Hepatocyte (in vitro differentiated cells): ENCODE measurements around the gene PSMB2. TPM values are rescaled to one million over a fixed set of nuclear protein-coding genes. Genes with fewer than 3 reads are reported as not detected.
A peak's percentile ranks its signal among the peaks of the same experiment; 100 is the strongest.

Source experiments
- DNase-seq: peaks from one replicate; pipeline ENCODE4 v3.0.0-alpha.2; 2016; ENCODE audit warnings: low spot score
- H2AFZ ChIP-seq: fragments of 200-600 bp; sonication (generic); 2 replicates; pipeline ENCODE4 v1.6.0; 2016; ENCODE audit warnings: antibody characterized with exemption, mild to moderate bottlenecking
- H3K27ac ChIP-seq: fragments of 200-600 bp; sonication (generic); 2 replicates; pipeline ENCODE4 v1.5.1; 2016; ENCODE audit warnings: mild to moderate bottlenecking
- H3K27me3 ChIP-seq: fragments of 200-600 bp; sonication (generic); 2 replicates; pipeline ENCODE4 v1.6.1; 2016
- H3K36me3 ChIP-seq: fragments of 200-600 bp; sonication (generic); replicated peaks from 2 replicates; pipeline ENCODE4 v1.5.1; 2016; ENCODE audit warnings: low read depth; ENCODE audit not compliant: insufficient read depth
- H3K4me1 ChIP-seq: fragments of 200-600 bp; sonication (generic); 2 replicates; pipeline ENCODE4 v1.5.1; 2016; ENCODE audit warnings: mild to moderate bottlenecking, moderate library complexity; ENCODE audit not compliant: insufficient read depth
- H3K4me2 ChIP-seq: fragments of 200-600 bp; sonication (generic); 2 replicates; pipeline ENCODE4 v1.6.0; 2016
- H3K4me3 ChIP-seq: fragments of 200-600 bp; sonication (generic); 2 replicates; pipeline ENCODE4 v1.5.1; 2016; ENCODE audit warnings: mild to moderate bottlenecking
- H3K79me2 ChIP-seq: fragments of 200-600 bp; sonication (generic); 2 replicates; pipeline ENCODE4 v1.6.0; 2017; ENCODE audit warnings: mild to moderate bottlenecking
- H3K9me2 ChIP-seq: fragments of 200-600 bp; sonication (generic); replicated peaks from 2 replicates; pipeline ENCODE4 v1.6.0; 2017; ENCODE audit warnings: mild to moderate bottlenecking; ENCODE audit not compliant: insufficient read depth
- H3K9me3 ChIP-seq: fragments of 200-600 bp; sonication (generic); 2 replicates; pipeline ENCODE4 v1.5.1; 2016; ENCODE audit warnings: low read depth, mild to moderate bottlenecking
- H4K20me1 ChIP-seq: fragments of 200-600 bp; sonication (generic); 2 replicates; pipeline ENCODE4 v1.6.0; 2016; ENCODE audit warnings: mild to moderate bottlenecking; ENCODE audit not compliant: insufficient read depth, poor library complexity, severe bottlenecking
- CTCF ChIP-seq: fragments of 200-600 bp; sonication (generic); IDR thresholded peaks from 2 replicates; pipeline ENCODE4 v1.5.1; 2016; ENCODE audit warnings: antibody characterized with exemption, mild to moderate bottlenecking; ENCODE audit not compliant: poor library complexity
- EZH2 ChIP-seq: fragments of 200-600 bp; sonication (generic); IDR thresholded peaks from 2 replicates; pipeline ENCODE4 v1.6.1; 2016; ENCODE audit warnings: antibody characterized with exemption, mild to moderate bottlenecking, borderline replicate concordance
- EZH2phosphoT487 ChIP-seq: fragments of 200-600 bp; sonication (generic); IDR thresholded peaks from one replicate; pipeline ENCODE4 v1.6.1; 2018; ENCODE audit warnings: antibody characterized with exemption, mild to moderate bottlenecking, low read depth, moderate library complexity; ENCODE audit not compliant: unreplicated experiment, severe bottlenecking
- WGBS: methylation state at CpG from one replicate; pipeline ENCODE4 v1.1.6; 2016; ENCODE audit warnings: low lambda C conversion rate; ENCODE audit errors: missing lambda C conversion rate; 5-methylcytosine and 5-hydroxymethylcytosine counted together
- polyA plus RNA-seq: library from polyadenylated mRNA; unstranded; fragments of >200 nt; fragmentation: Nextera tagmentation; extraction: Ambion mirVana; gene quantifications from 2 replicates; pipeline ENCODE4 v1.2.1, GENCODE V29; 2016
- total RNA-seq: library from RNA; depleted of rRNA; stranded (reverse); fragments of >200 nt; gene quantifications from 2 replicates; pipeline ENCODE4 v1.2.3, GENCODE V29; 2014

PSMB2 gene
- total and polyA plus RNA-seq, 2 experiments from 2014 or later, result 42.6 to 98.8 TPM

- Histone ChIP-seq H3K4me3 (peak within 1 kb of the TSS; percentile 94), H3K4me2 (peak within 1 kb of the TSS; percentile 97), H3K9me3 (no peaks in the 10 kb centered on the region), H3K27ac (peak within 1 kb of the TSS; percentile 97), H3K79me2 (peaks cover 39% of the 10 kb centered on the region), H3K4me1 (peaks cover 25% of the 10 kb centered on the region), H3K36me3 (no peaks in the 10 kb centered on the region), H4K20me1 (peaks cover 6% of the 10 kb centered on the region), H3K27me3 (no peaks in the 10 kb centered on the region), H2AFZ (peak within 1 kb of the TSS; percentile 64), H3K9me2 (no peaks in the 10 kb centered on the region)
- WGBS, result under 1% methylated on average over 58 of the region's 58 CpGs
- no peak for TF ChIP-seq EZH2phosphoT487
- TF ChIP-seq CTCF, result no peak
- TF ChIP-seq EZH2, result no peak
- DNase-seq, result peak; percentile 98
These were observed 83.5 kb downstream of the PSMB2 start, which contains the start of gene NCDN for GRCh38 chr1:35557611-35558373. Gene NCDN (plus strand): TSS chr1:35557799. CDS start chr1:35558191, 392 bp downstream.

- WGBS, result 3% methylated on average over 23 of the region's 39 CpGs
- Histone ChIP-seq H3K79me2 (peaks cover 45% of the 10 kb centered on the region), H4K20me1 (peaks cover 6% of the 10 kb centered on the region)
These were observed 84.2 kb downstream of the PSMB2 start, which contains the start of gene KIAA0319L for GRCh38 chr1:35557118-35557610. Gene KIAA0319L (minus strand): TSS chr1:35557403. CDS start chr1:35554491, 2,912 bp downstream.

GRCh38 chr1:35556484-35557117 is 84.7 kb downstream of the PSMB2 start:
- Histone ChIP-seq H3K4me3 (peak overlapping the region; percentile 94), H4K20me1 (peaks cover 6% of the 10 kb centered on the region), H3K9me2 (no peaks in the 10 kb centered on the region), H3K4me1 (peaks cover 25% of the 10 kb centered on the region), H3K27ac (peak overlapping the region; percentile 97), H3K4me2 (peak overlapping the region; percentile 94), H3K36me3 (no peaks in the 10 kb centered on the region), H2AFZ (peak overlapping the region; percentile 64), H3K27me3 (no peaks in the 10 kb centered on the region), H3K9me3 (no peaks in the 10 kb centered on the region), H3K79me2 (peaks cover 51% of the 10 kb centered on the region)
- no peak for DNase-seq
- WGBS, result 4% methylated on average over 17 of the region's 17 CpGs
- no peak for TF ChIP-seq CTCF
- no peak for TF ChIP-seq EZH2phosphoT487
- no peak for TF ChIP-seq EZH2

More at GRCh38 chr1:35557118-35557610, 84.2 kb downstream of the PSMB2 start, which contains the start of gene KIAA0319L:
- Histone ChIP-seq H2AFZ (peak within 1 kb of the TSS; percentile 64), H3K9me3 (no peaks in the 10 kb centered on the region), H3K27me3 (no peaks in the 10 kb centered on the region), H3K4me1 (peaks cover 25% of the 10 kb centered on the region), H3K9me2 (no peaks in the 10 kb centered on the region), H3K4me3 (peak within 1 kb of the TSS; percentile 94), H3K36me3 (no peaks in the 10 kb centered on the region), H3K27ac (peak within 1 kb of the TSS; percentile 97), H3K4me2 (peak within 1 kb of the TSS; percentile 97)
- peak; percentile 76 for DNase-seq
- TF ChIP-seq EZH2, result no peak
- no peak for TF ChIP-seq CTCF
- TF ChIP-seq EZH2phosphoT487, result no peak
